Measurements from ENCODE around the gene PCYOX1L.

Gene PCYOX1L

DNA sequence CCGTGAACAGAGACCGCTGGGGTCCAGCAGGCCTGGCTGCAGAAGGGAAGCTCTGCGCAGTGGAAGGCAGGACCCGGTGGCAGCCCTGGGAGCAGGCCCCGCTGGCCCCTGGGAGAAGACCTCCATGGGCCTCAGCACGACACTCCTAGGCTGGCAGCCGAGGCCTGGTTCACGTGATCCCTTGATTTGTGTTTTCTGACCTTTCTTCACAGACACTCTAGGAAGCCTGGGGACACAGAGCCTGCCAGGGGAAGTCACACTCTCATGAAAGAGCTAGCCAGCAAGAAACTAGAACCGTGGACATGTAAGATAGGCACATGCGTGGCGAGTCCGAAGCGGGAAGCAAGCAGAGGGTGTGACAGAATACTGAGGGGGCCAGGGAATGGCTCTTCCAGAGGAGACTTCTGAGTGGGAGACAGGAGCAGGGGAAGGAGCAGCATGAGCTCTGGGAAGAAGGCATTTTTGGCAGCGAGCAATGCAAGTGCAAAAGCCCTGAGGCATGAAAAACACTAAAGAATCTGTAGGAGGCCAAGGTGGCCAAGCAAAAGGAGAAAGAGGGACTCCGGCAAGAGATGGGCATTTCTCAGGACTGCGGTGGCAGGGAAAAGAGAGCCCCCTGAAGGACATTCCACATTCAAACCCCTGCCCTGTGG lies 47.8 kb downstream of the PCYOX1L start:
- DNase-seq (ENCODE audit: low read depth in 3 of 3, low spot score in 1 of 3): no peak

DNA sequence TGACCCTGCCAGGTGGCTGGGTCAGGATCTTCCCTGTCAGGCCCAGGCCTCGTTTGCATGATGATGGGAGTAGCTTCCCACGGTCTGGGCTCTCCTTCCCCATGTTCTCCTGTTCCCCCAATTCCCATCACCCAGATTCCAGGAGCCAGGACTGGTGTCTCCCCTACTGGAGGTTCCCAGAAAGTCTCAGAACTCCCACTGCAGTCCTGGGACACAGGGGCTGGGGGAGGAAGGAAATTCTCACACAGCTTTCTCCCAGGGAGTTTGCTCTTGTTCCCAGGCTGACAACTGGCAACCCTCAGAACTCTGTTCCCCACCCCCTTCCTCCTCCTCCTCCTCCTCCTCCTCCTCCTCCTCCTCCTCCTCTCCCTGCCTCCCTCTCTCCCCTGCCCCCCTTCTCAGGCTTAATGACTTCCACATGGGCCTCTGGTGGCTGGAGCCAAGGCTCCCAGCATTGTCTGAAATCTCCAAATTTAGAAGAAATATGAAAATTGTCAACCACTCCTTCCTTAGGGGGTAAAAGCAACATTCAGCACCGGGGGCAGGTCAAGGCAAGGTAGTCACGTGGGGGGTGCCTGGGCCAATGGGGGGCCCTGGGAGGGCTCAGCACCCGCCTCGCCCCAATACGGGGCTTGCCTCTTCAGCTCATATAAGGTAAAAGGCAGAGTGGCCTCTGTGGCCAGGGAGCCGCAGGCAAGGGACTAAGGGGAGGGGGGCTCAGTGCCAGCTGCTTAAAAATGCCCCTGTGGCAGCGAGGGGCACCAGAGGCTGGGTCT lies 48.5 kb downstream of the PCYOX1L start:
- no peak for DNase-seq (ENCODE audit: low read depth in 3 of 3, low spot score in 1 of 3)

DNA sequence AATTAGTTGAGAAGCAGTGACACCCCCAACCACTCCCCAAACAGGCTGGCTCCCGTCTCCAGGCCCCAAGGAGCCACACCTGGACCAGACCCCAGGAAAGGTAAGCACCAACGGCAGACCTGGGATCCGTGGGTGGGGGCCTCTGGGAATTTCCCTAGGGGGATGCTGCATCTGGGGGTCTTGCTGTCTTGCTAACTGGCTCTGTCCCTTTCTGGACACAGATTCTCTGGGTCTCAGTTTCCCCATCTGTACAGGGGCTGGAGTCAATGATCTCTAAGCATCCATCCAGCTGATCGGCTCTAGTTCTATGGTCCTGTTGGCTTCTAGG lies 49.1 kb downstream of the PCYOX1L start:
- no peak for DNase-seq (ENCODE audit: low read depth in 3 of 3, low spot score in 1 of 3)

DNA sequence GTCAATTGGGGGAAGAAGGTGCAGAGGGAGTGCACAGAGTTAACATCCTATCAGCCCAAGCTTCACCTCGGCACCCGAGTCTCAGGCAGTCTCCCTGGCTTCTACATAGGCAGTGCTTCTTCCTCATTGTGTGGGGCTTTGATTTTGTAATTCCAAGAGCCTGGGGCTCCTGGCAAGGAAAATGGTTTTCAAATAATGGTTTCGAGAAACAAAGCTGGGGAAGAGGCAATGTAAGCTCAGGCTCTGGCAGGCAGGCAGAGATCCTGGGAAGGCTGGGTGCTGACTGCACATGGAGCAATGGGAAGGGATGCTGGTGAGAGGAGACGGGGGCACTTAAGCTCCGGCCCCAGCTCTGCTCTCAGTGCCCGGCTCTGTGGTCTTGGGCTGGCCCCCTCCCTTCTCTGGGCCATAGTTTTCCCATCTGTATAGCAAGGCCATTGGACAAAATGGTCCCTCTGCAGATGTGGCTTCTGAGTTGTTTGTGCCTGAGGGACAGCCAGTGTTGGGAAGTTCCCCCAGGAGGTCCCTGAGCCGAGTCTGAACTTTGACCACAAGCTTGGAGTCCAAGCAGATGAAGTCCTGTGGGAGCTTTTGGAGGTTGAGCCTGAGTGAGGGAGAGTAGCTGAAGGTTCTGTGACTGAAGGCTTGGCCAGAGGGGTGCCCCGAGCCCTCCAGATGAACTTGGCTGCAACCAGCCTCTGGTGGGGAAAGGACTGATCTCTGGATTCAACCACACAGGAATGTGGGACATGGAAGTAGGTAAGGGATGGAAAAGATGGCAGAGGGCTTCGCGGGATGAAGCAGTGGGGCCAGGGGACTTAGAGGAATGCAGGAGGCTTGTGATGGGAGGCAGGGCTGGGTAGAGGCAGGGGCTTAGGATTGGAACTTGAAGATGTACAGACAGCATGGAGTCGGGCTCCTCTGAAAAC lies 49.7 kb downstream of the PCYOX1L start:
- DNase-seq (ENCODE audit: low read depth in 3 of 3, low spot score in 1 of 3): no peak

GRCh38 chr5:149408252-149409099 lies 50.6 kb downstream of the PCYOX1L start:
- DNase-seq (ENCODE audit: low read depth in 3 of 3, low spot score in 1 of 3): no peak

DNA sequence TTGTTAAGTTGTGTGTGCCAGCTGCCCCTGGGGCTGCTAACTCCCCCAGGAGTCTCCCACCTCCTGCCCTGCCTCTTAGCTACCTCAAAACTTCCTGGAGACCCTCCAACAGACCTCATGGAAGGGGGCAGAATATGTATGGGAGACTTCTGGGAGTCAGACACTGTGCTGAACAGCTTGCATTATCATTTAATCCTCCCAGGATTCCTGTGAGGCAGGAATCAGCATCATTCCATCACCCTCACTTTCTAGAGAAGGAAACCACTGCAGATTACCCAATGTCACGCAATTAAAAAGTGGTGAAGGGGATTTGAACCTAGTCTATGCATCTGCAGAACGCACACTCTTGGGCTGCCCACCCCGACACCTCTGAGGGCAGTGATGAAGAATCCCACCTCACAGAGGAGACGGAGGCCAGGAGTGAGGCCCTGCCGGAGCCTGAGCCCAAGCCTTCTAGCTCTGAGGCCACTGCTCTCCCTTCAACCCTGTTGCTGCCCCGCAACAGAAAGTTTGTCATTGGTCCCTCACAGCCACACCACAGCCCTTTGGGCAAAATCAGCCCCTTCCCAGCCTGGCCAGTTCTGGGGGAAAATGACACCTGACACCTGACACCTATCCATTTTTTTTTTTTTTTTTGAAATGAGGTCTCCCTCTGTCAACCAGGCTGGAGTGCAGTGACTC lies 51.6 kb downstream of the PCYOX1L start:
- no peak for DNase-seq (ENCODE audit: low read depth in 3 of 3, low spot score in 1 of 3)

- no peak for DNase-seq (ENCODE audit: low read depth in 3 of 3, low spot score in 1 of 3)
These were observed 52.2 kb downstream of the PCYOX1L start for GRCh38 chr5:149410071-149410470.

DNA sequence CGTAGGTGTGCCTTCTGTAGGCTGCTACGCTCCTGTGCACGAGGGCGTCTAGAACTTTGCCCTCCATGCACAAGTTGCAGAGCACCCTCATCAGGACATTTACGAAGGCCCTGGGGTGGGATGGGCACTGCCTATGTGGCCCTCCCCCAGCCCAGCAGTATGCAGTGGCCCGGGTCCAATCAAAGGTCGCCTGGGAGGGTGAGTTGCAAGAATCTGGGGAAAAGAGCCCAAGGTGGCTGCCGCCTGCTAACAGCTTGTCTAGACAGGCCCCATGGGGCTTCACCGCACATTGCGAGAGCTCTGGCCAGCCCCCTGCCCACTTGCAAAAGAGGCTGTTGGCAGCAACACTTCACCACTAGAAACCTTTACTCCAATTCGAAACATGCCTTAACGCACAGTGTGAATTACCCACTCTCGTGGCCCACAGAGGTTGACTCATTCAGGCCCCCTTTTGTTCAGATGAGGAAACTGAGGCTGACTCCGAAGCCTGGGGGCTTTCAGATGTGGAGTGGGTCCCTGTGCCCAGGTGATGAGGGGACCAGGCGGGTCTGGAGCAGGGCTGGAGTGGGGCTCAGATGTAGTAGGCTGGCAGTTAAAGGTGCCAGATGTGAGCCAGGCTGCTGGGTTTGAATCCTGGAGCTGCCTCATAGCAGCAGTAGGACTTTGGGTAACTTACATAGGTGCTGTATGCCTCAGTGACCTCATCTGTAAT lies 53.0 kb downstream of the PCYOX1L start:
- DNase-seq (ENCODE audit: low read depth in 3 of 3, low spot score in 1 of 3): no peak

DNA sequence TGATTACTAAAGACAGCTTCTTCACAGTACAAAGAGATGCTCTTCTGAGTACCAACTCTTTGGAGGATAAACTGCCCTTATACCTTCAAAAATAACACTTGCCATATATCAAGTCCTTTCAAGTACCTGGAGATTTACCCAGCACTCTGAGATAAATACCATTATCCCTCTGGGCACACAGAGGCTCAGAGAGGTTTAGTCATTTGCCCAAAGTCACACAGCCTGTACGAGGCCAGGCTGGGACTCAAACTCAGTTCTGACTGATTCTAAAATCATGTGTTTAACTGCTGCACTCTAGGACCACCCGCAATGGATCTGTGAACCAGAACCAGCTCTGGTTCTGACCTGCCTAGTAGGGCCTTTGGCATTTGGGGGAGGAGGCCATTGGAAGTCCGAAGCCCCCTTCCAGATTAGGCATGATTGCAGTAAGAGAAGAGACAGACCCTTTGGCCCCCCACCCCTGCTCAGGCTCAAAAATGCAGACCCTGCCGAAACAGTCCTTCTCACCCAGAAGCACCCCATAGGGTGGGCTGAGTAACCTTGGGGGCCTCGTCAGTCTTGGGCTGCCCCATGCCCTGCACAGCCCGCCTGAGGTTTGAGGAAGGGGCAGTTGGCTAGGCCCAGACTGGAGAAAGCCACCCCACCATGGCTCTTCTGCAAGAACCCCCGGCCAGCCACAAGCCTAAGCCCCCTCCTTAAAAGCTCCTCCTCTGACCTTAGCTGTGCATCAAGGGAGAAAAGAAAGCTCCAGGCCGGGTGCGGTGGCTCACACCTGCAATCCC lies 54.1 kb downstream of the PCYOX1L start:
- DNase-seq (ENCODE audit: low read depth in 3 of 3, low spot score in 1 of 3): no peak

DNA sequence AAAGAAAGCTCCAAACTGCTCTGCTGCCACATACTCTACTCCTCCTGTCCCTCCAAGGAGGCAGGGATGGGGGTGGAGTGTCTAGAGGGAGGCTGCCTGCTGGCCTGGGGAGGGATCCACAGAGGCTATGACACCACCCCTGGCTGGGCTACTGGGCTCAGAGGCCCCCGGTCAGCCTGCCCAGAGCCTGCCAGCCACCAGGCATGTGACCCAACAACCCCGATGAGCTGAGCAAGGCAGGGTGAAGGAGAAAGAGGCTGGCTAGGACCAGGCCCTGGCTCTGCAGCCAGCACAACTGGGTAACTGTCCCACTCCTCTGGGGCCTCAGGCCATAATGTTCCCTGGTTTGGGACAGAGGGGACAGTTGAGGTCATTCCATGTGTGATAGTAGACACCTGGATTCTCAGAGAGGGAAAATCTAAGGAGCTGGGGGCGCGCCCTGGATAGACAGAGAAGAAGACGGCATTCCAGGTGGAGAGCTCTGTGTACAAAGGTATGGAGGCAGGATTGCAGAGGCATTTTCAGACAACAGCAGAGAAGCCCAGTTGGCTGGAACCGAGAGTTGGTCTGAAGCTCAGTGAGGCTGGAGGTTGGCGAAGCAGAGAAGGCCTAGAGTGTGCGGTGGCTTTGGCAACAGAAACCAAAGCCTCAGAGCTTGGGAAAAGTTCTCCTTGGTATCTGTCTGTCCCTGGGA lies 55.1 kb downstream of the PCYOX1L start:
- DNase-seq (ENCODE audit: low read depth in 3 of 3, low spot score in 1 of 3): no peak

- no peak for DNase-seq (ENCODE audit: low read depth in 3 of 3, low spot score in 1 of 3)
These were observed 55.8 kb downstream of the PCYOX1L start for GRCh38 chr5:149413477-149414210.

DNA sequence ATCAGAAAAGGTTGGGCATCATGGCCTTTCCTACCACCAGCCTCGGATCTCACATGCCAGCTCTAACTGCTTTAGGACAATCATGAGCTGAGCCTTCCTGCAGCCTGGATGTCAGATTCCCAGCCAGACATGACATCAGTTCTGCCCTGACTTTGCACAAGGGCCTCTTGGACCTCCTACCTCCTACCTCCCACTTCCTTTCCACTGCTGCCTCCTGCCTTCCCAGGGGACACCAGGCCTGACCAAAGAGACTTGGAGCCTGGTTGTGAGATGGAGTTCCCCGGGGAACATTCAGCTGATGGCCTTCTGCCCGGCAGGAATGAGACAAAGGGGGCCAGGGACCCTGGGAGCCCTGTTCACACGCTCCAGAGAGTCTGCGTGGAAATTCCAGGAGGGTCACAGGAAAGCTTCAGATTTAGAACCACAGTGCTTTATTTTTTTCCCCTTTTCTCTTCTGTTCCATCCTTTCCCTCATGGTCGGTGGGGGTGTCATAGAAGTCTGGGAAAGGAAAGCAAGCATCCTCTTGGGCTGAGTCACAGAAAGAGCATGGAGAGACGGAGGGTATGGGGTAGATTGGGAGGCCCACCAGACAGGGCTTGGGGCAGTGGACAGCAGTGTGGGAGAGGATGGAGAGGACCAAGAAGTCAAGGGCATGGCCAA lies 56.7 kb downstream of the PCYOX1L start:
- DNase-seq (ENCODE audit: low read depth in 3 of 3, low spot score in 1 of 3): no peak

DNA sequence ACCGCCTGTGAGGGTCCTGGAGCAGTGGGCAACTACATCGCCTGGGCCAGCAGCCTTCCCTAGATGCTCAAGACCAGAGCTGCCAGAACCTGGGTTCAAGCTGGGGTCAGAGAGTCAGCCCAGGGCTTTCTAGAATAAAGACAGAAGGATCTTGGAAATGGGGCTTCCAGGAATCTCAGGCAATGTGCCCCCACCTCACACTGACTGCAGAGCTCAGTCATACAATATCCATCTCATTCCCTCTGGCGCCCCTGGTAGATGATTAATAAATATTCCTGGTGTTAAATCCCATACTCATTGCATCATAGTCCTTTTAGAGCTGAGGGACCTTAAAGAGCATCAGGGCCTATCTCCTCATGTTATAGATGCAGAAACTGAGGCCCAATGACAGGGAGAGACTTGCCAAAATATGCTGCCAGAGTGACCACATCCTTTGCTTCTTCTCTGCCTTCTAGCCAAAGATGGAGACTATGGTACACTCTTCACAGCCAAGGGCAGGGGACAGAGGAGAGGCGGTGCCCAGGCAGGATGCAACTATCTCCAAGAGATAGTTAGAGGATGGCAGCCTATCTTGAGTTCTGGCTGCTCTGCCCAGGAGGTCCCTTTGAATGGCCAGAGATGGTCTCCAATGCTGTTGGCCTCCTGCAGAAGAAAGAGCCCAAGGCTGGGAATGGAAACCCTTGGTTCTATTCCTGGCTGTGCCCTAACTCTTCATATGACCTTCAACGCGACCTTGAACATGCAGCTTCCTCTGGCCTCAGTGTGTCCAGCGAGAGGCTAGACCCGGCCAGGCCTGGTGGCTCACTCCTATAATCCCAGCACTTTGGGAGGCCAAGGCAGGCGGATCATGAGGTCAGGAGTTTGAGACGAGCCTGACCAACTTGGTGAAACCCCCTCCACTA lies 57.5 kb downstream of the PCYOX1L start:
- no peak for DNase-seq (ENCODE audit: low read depth in 3 of 3, low spot score in 1 of 3)

DNA sequence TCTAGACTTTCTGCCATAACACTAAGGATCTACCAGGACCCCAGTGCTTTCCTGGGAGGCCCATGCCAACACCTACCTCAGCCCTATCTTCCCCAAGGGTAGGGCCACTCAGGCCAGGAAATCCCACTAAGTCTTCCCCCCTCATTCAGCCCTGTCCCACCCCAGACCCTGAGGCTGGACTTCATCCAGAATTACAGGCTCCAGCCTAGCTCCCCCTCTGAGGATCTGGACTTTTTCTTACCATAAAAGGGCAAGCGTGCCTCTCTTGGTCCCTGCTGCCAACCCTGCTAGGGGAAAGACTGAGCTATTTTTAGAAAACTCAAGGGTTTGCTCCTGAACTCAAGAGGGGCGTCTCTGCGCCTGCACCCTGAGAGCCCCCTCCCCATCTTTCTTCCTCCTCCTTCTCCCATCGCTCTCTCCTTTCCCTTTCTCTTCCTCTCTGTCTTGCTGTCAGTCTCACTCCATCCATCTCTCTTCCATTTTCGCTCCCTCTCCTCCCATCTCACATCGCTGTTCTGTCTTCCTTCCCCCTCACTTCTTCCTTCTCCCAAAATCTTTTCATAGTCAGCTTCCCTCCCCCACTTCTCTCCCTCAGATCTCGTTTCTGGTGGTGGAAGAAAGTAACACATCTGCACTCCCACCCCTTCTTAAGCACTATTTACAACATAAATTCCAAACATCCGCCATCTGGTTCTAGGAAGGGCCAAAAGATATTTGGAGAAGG lies 59.3 kb downstream of the PCYOX1L start:
- no peak for DNase-seq (ENCODE audit: low read depth in 3 of 3, low spot score in 1 of 3)

DNA sequence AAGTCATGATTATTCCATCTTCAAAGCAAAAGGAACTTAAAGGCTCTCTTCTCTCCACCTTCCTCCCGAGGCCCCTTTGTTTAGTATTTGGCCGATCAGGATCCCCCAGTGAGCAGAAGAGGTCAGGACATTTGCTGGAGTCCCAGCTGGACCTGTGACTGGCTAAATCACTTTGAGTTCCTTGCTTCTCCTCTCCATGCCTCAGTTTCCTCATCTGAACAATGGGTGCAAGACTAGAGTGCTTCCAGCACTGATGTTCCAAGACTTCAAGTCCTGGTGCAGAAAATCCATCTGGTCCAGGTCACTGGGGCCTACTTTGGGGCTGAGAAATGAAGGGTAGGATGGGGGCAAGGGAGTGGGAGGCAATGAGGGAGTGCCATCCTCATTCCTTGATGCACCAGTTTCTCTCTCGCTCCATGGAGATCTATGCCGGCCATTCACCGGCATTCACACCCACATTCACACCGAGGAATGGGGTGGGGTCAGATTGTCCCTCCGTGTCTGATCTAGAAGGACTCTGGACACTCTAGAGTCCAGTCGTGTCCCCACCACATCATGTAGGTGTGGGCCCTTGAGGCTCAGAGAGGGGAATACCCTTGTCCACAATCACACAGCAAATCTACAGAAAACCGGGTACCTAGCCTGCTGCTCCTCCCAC lies 60.0 kb downstream of the PCYOX1L start:
- DNase-seq (ENCODE audit: low read depth in 3 of 3, low spot score in 1 of 3): no peak

Data from stimulated activated CD4-positive, alpha-beta T cell treated with anti-CD3 and anti-CD28 coated beads, TNF-alpha, amount 100 ng/mL, for 1 hour (primary cell).